Lower leg skin (tissue), 4 donors: ENCODE measurements around the gene GRIK3. TPM values are rescaled to one million over a fixed set of nuclear protein-coding genes. Genes with fewer than 3 reads are reported as not detected.

Source experiments
- DNase-seq, 2 donors: peaks; one replicate each; pipeline ENCODE4 v3.0.0-alpha.2; 2019; ENCODE audit warnings: low spot score in 2 of 2
- H3K4me3 ChIP-seq: fragments of 200-600 bp; sonication (generic); 2 replicates; pipeline ENCODE4 v1.5.1; 2017; ENCODE audit warnings: mild to moderate bottlenecking, low read depth; ENCODE audit not compliant: poor library complexity, severe bottlenecking
- CTCF ChIP-seq, 3 donors: fragments of 450-650 bp; IDR thresholded peaks; one replicate each; pipeline ENCODE4 v1.5.1; 2016; ENCODE audit warnings: antibody characterized with exemption in 3 of 3, mild to moderate bottlenecking in 3 of 3, moderate library complexity in 2 of 3
- POLR2A ChIP-seq, 2 donors: fragments of 450-650 bp; IDR thresholded peaks; one replicate each; pipeline ENCODE4 v1.6.1; 2016 to 2017; ENCODE audit warnings: antibody characterized with exemption in 2 of 2, mild to moderate bottlenecking in 1 of 2, moderate library complexity in 1 of 2
- WGBS, 2 donors: methylation state at CpG; one replicate each; pipeline ENCODE4 v1.1.5; 2018; 5-methylcytosine and 5-hydroxymethylcytosine counted together
- intact Hi-C: fragments of 100-400 bp; cut with DNase I; formaldehyde crosslinking; loops from one replicate; pipeline ENCODE4 v1.15.0; 2023; ENCODE audit warnings: low total_unique reads
- total RNA-seq, 4 donors: library from RNA; depleted of rRNA; stranded (reverse); fragments of >200 nt; gene quantifications; one replicate each; pipeline ENCODE4 v1.1.0, GENCODE V29; 2016

GRIK3 gene
- total RNA-seq, 4 donors from 2014 or later, result 0.04 to 0.36 (median 0.19) TPM

GRCh38 chr1:36861375-36861774, 172.9 kb downstream of the GRIK3 start:
- no peak overlapping the region for H3K4me3 ChIP-seq
- TF ChIP-seq CTCF (IDR thresholded peaks at IDR 0.05) (no peak), POLR2A (IDR thresholded peaks at IDR 0.05) (no peak)
- WGBS, 2 donors, result 64 to 66% methylated on average over 2 of the region's 2 CpGs
- no peak for DNase-seq
- intact Hi-C loops, result no loop called here

DNA sequence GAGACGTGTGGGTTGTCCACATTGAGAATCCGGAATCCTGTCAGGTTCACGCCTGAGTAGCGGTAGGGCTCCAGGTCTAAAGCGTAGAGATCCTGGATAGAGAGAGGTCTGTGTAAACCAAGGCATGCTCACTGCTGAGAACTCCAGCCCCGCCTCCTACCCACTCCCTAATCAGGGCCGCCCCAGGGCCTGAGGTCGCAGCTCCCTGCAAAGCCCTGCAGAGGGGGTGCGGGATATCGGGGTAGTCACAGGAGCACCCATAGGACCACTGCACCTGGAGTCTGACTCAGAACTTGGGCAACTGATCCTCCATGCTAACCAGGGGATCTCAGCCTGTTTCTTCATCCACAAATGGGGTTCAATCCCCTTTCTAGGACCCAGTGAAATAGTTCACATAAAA, 174.4 kb downstream of the GRIK3 start:
- H3K4me3 ChIP-seq, result no peak overlapping the region
- 62 to 74% methylated on average over 10 of the region's 10 CpGs for WGBS, 2 donors
- intact Hi-C loops, result no loop called here
- no peak for DNase-seq
- TF ChIP-seq CTCF (IDR thresholded peaks at IDR 0.05) (no peak), POLR2A (IDR thresholded peaks at IDR 0.05) (no peak)

DNA sequence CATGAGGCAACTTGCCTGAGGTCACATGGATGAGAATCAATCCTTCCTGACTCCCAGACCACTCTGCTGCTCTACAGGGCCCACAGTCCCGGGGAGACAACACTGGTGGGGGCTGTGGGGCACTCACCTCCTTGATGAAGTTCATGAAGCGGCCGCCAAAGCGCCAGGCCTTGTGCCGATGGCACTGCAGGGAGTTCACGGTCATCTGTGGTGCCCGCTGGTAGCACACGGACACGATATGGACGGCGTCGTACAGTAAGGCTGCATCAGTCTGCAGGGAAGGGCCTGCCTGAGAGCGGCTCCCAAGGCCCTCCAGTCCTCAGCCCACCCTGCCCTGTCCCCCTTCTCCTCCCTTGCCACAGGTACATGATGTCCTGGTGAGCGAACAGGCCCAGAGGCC, 175.3 kb downstream of the GRIK3 start:
- DNase-seq, result no peak
- 88 to 93% methylated on average over 9 to 14 of the region's 14 CpGs for WGBS, 2 donors
- intact Hi-C loops, result no loop called here
- H3K4me3 ChIP-seq, result no peak overlapping the region
- TF ChIP-seq POLR2A (IDR thresholded peaks at IDR 0.05) (no peak), CTCF (IDR thresholded peaks at IDR 0.05) (no peak)

GRCh38 chr1:36858553-36858952, 175.8 kb downstream of the GRIK3 start:
- 90 to 96% methylated on average over 5 of the region's 5 CpGs for WGBS, 2 donors
- H3K4me3 ChIP-seq, result no peak overlapping the region
- no peak for DNase-seq
- intact Hi-C loops, result no loop called here
- TF ChIP-seq POLR2A (IDR thresholded peaks at IDR 0.05) (no peak), CTCF (IDR thresholded peaks at IDR 0.05) (no peak)

GRCh38 chr1:36857754-36858153, 176.6 kb downstream of the GRIK3 start:
- WGBS, 2 donors, result 43 to 44% methylated on average over 5 of the region's 5 CpGs
- intact Hi-C loops, result no loop called here
- TF ChIP-seq CTCF (IDR thresholded peaks at IDR 0.05), result no peak
- TF ChIP-seq POLR2A (IDR thresholded peaks at IDR 0.05), result no peak
- no peak overlapping the region for H3K4me3 ChIP-seq
- no peak for DNase-seq

DNA sequence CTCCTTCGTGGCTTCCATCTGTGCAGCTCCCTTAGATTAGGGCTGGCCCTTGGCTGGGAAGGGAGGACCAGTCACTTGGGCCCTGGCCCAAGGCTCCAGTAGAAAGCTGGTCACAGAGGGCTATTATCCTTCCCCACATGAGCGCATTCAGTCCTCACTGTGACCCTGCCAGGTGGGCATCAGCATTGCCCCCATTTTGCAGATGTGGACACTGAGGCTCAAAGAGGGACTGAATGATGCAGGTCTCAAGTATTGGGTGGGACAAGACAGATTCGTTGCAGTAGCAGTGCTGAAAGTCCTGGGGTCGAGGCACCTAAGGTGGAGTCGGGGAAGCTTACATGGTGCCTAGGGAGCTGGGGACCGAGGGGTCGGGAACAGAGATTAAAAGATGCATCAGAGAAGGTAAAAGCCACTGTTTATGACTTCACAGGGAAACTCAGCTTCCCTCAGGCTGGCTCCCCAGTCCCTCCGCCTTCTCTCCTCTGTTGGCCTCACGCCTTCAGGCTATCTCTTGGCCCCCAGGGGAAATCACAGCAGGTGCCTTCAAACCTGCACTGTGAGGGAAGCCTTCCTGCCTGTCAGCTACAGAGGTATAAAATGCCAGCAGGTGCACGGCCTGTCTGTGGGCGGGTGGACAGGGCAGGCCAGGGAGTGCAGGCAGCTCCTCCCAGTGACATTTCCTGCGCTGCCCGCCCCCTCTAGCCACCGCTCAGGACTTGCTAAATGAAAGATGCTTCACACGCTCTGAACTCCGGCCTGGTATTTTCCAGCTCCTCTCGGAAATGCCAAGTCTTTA, 178.4 kb downstream of the GRIK3 start:
- DNase-seq, result no peak
- intact Hi-C loops, result no loop called here
- 41 to 49% methylated on average over 17 of the region's 17 CpGs for WGBS, 2 donors
- TF ChIP-seq CTCF (IDR thresholded peaks at IDR 0.05) (no peak), POLR2A (IDR thresholded peaks at IDR 0.05) (no peak)
- H3K4me3 ChIP-seq, result no peak overlapping the region
